ENCODE data around the gene TP53TG3F.
"Not testable (repeated sequence)": the region's sequence is repeated elsewhere in the genome, so short reads cannot be mapped to it uniquely, and the experiment has no call there.

TP53TG3F gene

GRCh38 chr16:33459312-33459711, at the start of gene TP53TG3F:
Gene TP53TG3F, plus strand, starts transcription at chr16:33459612. Its CDS starts 68 bp downstream, at chr16:33459680.
- DNase-seq, result not testable (repeated sequence)

GRCh38 chr16:33491611-33492010, 32.2 kb downstream of the TP53TG3F start:
- not testable (repeated sequence) for DNase-seq

GRCh38 chr16:33507231-33507630, 47.8 kb downstream of the TP53TG3F start:
- not testable (repeated sequence) for DNase-seq

GRCh38 chr16:33509070-33509469, 49.7 kb downstream of the TP53TG3F start:
- DNase-seq, result not testable (repeated sequence)

- not testable (repeated sequence) for DNase-seq
These were observed 50.5 kb downstream of the TP53TG3F start for GRCh38 chr16:33509906-33510305.

All from stimulated activated CD4-positive, alpha-beta T cell treated with anti-CD3 and anti-CD28 coated beads, Interleukin-2, amount 100 ng/mL, for 24 hours (primary cell).